Nephron (organoid): ENCODE data around the gene CDK18.
A peak's percentile ranks its signal among the peaks of the same experiment; 100 is the strongest.

Experiments used
- H3K27ac Mint-ChIP-seq, 3 experiments: 2 replicates each; pipeline ENCODE4 v1.8.0; 2020; ENCODE audit warnings: mixed read lengths in 3 of 3, mild to moderate bottlenecking in 2 of 3, moderate library complexity in 1 of 3
- H3K27me3 Mint-ChIP-seq: 2 replicates; pipeline ENCODE4 v1.8.0; 2021; ENCODE audit warnings: low read depth, mild to moderate bottlenecking, moderate library complexity, mixed read lengths
- H3K36me3 Mint-ChIP-seq: 2 replicates; pipeline ENCODE4 v1.8.0; 2020; ENCODE audit warnings: low read depth, mixed read lengths
- H3K4me1 Mint-ChIP-seq: 2 replicates; pipeline ENCODE4 v1.8.0; 2020; ENCODE audit warnings: mixed read lengths
- H3K4me3 Mint-ChIP-seq, 3 experiments: 2 replicates each; pipeline ENCODE4 v1.8.0; 2020; ENCODE audit warnings: mild to moderate bottlenecking in 3 of 3, mixed read lengths in 3 of 3, moderate library complexity in 2 of 3
- H3K9me3 Mint-ChIP-seq: 2 replicates; pipeline ENCODE4 v1.8.0; 2020; ENCODE audit warnings: mixed read lengths
- CTCF ChIP-seq, 3 experiments: fragments of 200-600 bp; sonication (generic); IDR thresholded peaks; one replicate each; pipeline ENCODE4 v1.5.0; 2021; ENCODE audit warnings: antibody characterized with exemption in 3 of 3; ENCODE audit not compliant: unreplicated experiment in 3 of 3

The CDK18 gene

GRCh38 chr1:205572421-205572820 is 68.0 kb downstream of the CDK18 start:
- Mint-ChIP-seq H3K36me3 (no peaks in the 10 kb centered on the region), H3K9me3 (no peaks in the 10 kb centered on the region), H3K27me3 (peaks cover 83% of the 10 kb centered on the region), H3K4me3 (no peak overlapping the region), H3K27ac (no peak overlapping the region), H3K4me1 (peaks cover 11% of the 10 kb centered on the region)
- no peak for TF ChIP-seq CTCF (IDR thresholded peaks at IDR 0.05; ENCODE audit: unreplicated experiment in 3 of 3)

GRCh38 chr1:205575294-205575885 is 70.9 kb downstream of the CDK18 start:
- Mint-ChIP-seq H3K36me3 (no peaks in the 10 kb centered on the region), H3K27me3 (peaks cover 71% of the 10 kb centered on the region), H3K4me1 (peaks cover 19% of the 10 kb centered on the region), H3K9me3 (no peaks in the 10 kb centered on the region), H3K4me3 (no peak overlapping the region), H3K27ac (peak overlapping the region in 1 of 3 experiments; percentile 11)
- TF ChIP-seq CTCF (IDR thresholded peaks at IDR 0.05; ENCODE audit: unreplicated experiment in 3 of 3) = no peak

GRCh38 chr1:205576011-205576410 is 71.5 kb downstream of the CDK18 start:
- Mint-ChIP-seq H3K4me1 (peaks cover 19% of the 10 kb centered on the region), H3K4me3 (no peak overlapping the region), H3K9me3 (no peaks in the 10 kb centered on the region), H3K36me3 (no peaks in the 10 kb centered on the region), H3K27ac (no peak overlapping the region), H3K27me3 (peaks cover 69% of the 10 kb centered on the region)
- TF ChIP-seq CTCF (IDR thresholded peaks at IDR 0.05; ENCODE audit: unreplicated experiment in 3 of 3) = no peak

GRCh38 chr1:205576805-205577761 is 72.6 kb downstream of the CDK18 start:
- peaks cover 61% of the 10 kb centered on the region for H3K27me3 Mint-ChIP-seq
- H3K4me1 Mint-ChIP-seq = peaks cover 13% of the 10 kb centered on the region
- H3K27ac Mint-ChIP-seq = peak overlapping the region in 2 of 3 experiments; percentile 6 to 22
- no peaks in the 10 kb centered on the region for H3K36me3 Mint-ChIP-seq
- H3K4me3 Mint-ChIP-seq = no peak overlapping the region
- H3K9me3 Mint-ChIP-seq = no peaks in the 10 kb centered on the region
- no peak for TF ChIP-seq CTCF (IDR thresholded peaks at IDR 0.05; ENCODE audit: unreplicated experiment in 3 of 3)

GRCh38 chr1:205577874-205578658 is 73.6 kb downstream of the CDK18 start:
- Mint-ChIP-seq H3K27ac (no peak overlapping the region), H3K27me3 (peaks cover 59% of the 10 kb centered on the region), H3K4me1 (peaks cover 19% of the 10 kb centered on the region), H3K9me3 (no peaks in the 10 kb centered on the region), H3K36me3 (no peaks in the 10 kb centered on the region), H3K4me3 (no peak overlapping the region)
- no peak for TF ChIP-seq CTCF (IDR thresholded peaks at IDR 0.05; ENCODE audit: unreplicated experiment in 3 of 3)
